HFFc6 (cell line): ENCODE data around the gene MAST4. TPM values are rescaled to one million over a fixed set of nuclear protein-coding genes. Genes with fewer than 3 reads are reported as not detected.

Experiments used
- DNase-seq: peaks from one replicate; pipeline ENCODE4 v3.0.0-alpha.2; 2018
- H3K27ac Mint-ChIP-seq: 2 replicates; pipeline ENCODE4 v1.8.0; 2020; ENCODE audit warnings: mild to moderate bottlenecking, mixed read lengths
- H3K27me3 Mint-ChIP-seq: 2 replicates; pipeline ENCODE4 v1.8.0; 2021; ENCODE audit warnings: mild to moderate bottlenecking, moderate library complexity, mixed read lengths; ENCODE audit not compliant: insufficient read depth
- H3K36me3 Mint-ChIP-seq: 2 replicates; pipeline ENCODE4 v1.8.0; 2021; ENCODE audit warnings: low read depth, mixed read lengths
- H3K4me1 Mint-ChIP-seq: 2 replicates; pipeline ENCODE4 v1.8.0; 2020; ENCODE audit warnings: low read depth, mixed read lengths
- H3K4me3 Mint-ChIP-seq: 2 replicates; pipeline ENCODE4 v1.8.0; 2020; ENCODE audit warnings: mild to moderate bottlenecking, moderate library complexity, mixed read lengths
- H3K9me3 Mint-ChIP-seq: 2 replicates; pipeline ENCODE4 v1.8.0; 2020; ENCODE audit warnings: mild to moderate bottlenecking, mixed read lengths
- CTCF ChIP-seq: fragments of 200-600 bp; sonication (generic); IDR thresholded peaks from 2 replicates; pipeline ENCODE4 v1.5.0; 2021; ENCODE audit warnings: antibody characterized with exemption, mild to moderate bottlenecking
- total RNA-seq, 6 experiments: library from RNA; stranded (reverse); fragmentation: NEBNext Ultra II Directional; extraction: Animal tissue kit (Norgen Biotek cat#: 25700); gene quantifications; 2 replicates in 1 of 6; 3 replicates in 5 of 6; pipeline ENCODE4 v1.2.3, GENCODE V29; 2021

Gene MAST4
- total RNA-seq, 6 experiments from 2014 or later: 3.0 to 5.6 (median 3.9) TPM

- peaks cover 62% of the 10 kb centered on the region for H3K4me1 Mint-ChIP-seq
- H3K27me3 Mint-ChIP-seq: peaks cover 3% of the 10 kb centered on the region; the same call in 1 of the 2 replicates
- H3K27ac Mint-ChIP-seq: no peak overlapping the region
- no peak overlapping the region for H3K4me3 Mint-ChIP-seq
- no peak for DNase-seq
- TF ChIP-seq CTCF: no peak
- H3K36me3 Mint-ChIP-seq: no peaks in the 10 kb centered on the region; the same call in 1 of the 2 replicates
- H3K9me3 Mint-ChIP-seq: no peaks in the 10 kb centered on the region
These were observed 435.5 kb downstream of the MAST4 start for GRCh38 chr5:67031692-67032091.

- H3K4me1 Mint-ChIP-seq: peaks cover 64% of the 10 kb centered on the region
- TF ChIP-seq CTCF: no peak
- H3K27ac Mint-ChIP-seq: peak overlapping the region; percentile 8; the same call in 1 of the 2 replicates
- no peaks in the 10 kb centered on the region for H3K9me3 Mint-ChIP-seq
- no peaks in the 10 kb centered on the region; the same call in 1 of the 2 replicates for H3K36me3 Mint-ChIP-seq
- H3K4me3 Mint-ChIP-seq: no peak overlapping the region
- peak; percentile 40 for DNase-seq
- peaks cover 2% of the 10 kb centered on the region; the same call in 1 of the 2 replicates for H3K27me3 Mint-ChIP-seq
These were observed 436.9 kb downstream of the MAST4 start for GRCh38 chr5:67032921-67033664.

GRCh38 chr5:67033880-67034651 lies 437.9 kb downstream of the MAST4 start:
- no peaks in the 10 kb centered on the region; the same call in 1 of the 2 replicates for H3K27me3 Mint-ChIP-seq
- no peak overlapping the region for H3K4me3 Mint-ChIP-seq
- H3K4me1 Mint-ChIP-seq: peaks cover 66% of the 10 kb centered on the region
- no peak overlapping the region for H3K27ac Mint-ChIP-seq
- DNase-seq: no peak
- TF ChIP-seq CTCF: no peak
- H3K9me3 Mint-ChIP-seq: no peaks in the 10 kb centered on the region
- H3K36me3 Mint-ChIP-seq: no peaks in the 10 kb centered on the region

GRCh38 chr5:67035098-67035740 lies 439.0 kb downstream of the MAST4 start:
- TF ChIP-seq CTCF: no peak
- peaks cover 66% of the 10 kb centered on the region for H3K4me1 Mint-ChIP-seq

GRCh38 chr5:67037171-67037570 lies 441.0 kb downstream of the MAST4 start:
- Mint-ChIP-seq H3K4me3 (no peak overlapping the region), H3K36me3 (no peaks in the 10 kb centered on the region), H3K27me3 (no peaks in the 10 kb centered on the region; the same call in none of the 2 replicates), H3K27ac (no peak overlapping the region), H3K9me3 (no peaks in the 10 kb centered on the region), H3K4me1 (peaks cover 46% of the 10 kb centered on the region)
- TF ChIP-seq CTCF: no peak
- DNase-seq: no peak

More at GRCh38 chr5:67035098-67035740, 439.0 kb downstream of the MAST4 start:
- no peaks in the 10 kb centered on the region for H3K36me3 Mint-ChIP-seq
- no peak overlapping the region for H3K4me3 Mint-ChIP-seq
- no peaks in the 10 kb centered on the region; the same call in 1 of the 2 replicates for H3K27me3 Mint-ChIP-seq
- DNase-seq: no peak
- H3K9me3 Mint-ChIP-seq: no peaks in the 10 kb centered on the region
- no peak overlapping the region for H3K27ac Mint-ChIP-seq
